Mononuclear cell (primary cell): ENCODE results near the gene FRAS1. TPM values are rescaled to one million over a fixed set of nuclear protein-coding genes. Genes with fewer than 3 reads are reported as not detected.
"Not testable (repeated sequence)": the region's sequence is repeated elsewhere in the genome, so short reads cannot be mapped to it uniquely, and the experiment has no call there.

Experiments
- H3K27me3 ChIP-seq: 2 replicates; pipeline ENCODE4 v1.6.0; 2011; ENCODE audit warnings: low read length, control low read depth; ENCODE audit not compliant: insufficient read depth
- H3K4me1 ChIP-seq: 2 replicates; pipeline ENCODE4 v1.5.1; 2011; ENCODE audit warnings: mild to moderate bottlenecking, low read length, control low read depth; ENCODE audit not compliant: insufficient read depth
- H3K4me3 ChIP-seq: 2 replicates; pipeline ENCODE4 v1.5.1; 2011; ENCODE audit warnings: mild to moderate bottlenecking, low read length, moderate library complexity
- H3K9me3 ChIP-seq: 2 replicates; pipeline ENCODE4 v1.5.1; 2011; ENCODE audit warnings: low read depth, mild to moderate bottlenecking, control low read depth, low read length
- total RNA-seq: library from RNA; depleted of rRNA; stranded (reverse); fragments of >200 nt; gene quantifications from one replicate; pipeline ENCODE4 v1.2.3, GENCODE V29; 2012

FRAS1 gene
- total RNA-seq, 1 donor = under 0.01 TPM

DNA sequence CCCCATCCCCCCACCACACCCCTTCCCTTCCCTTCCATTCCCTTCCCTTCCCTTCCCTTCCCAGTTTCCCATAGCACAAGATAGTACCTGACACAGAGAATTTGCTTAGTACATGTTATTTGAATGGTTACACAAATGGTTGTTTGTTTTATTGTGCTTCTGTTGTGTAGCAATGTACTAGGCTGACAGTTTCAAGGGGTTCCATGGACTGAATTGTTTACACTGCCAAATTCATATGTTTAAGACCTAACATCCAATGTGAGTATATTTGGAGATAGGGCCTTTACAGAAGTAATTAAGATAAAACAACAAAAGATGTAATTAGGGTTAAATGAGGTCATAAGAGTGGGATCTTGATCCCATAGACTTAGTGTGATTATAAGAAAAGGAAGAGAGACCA, 133.5 kb downstream of the FRAS1 start:
- no peaks in the 10 kb centered on the region for H3K4me1 ChIP-seq
- H3K4me3 ChIP-seq = no peak overlapping the region
- H3K9me3 ChIP-seq = no peaks in the 10 kb centered on the region
- no peaks in the 10 kb centered on the region for H3K27me3 ChIP-seq

DNA sequence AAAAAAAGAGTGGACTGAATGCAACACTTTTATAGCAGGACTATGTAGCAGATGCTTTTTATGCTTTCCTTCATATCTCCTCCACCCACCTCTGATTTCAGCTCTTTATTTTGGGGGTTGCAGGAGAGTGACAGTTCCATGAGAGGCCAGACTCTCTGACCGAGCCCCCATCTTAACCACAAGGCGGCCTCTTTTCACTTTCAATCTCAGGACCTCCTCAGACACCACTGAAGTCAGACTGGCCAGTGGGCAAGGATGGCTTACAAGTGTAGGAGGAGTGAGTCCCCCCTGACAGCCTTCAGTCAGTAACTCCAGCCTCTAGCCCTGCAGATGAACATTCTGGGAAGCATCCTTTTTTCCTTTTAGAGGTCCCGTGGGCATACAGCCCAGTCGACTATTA, 140.8 kb downstream of the FRAS1 start:
- Histone ChIP-seq H3K4me1 (no peaks in the 10 kb centered on the region), H3K9me3 (no peaks in the 10 kb centered on the region), H3K27me3 (no peaks in the 10 kb centered on the region), H3K4me3 (no peak overlapping the region)

DNA sequence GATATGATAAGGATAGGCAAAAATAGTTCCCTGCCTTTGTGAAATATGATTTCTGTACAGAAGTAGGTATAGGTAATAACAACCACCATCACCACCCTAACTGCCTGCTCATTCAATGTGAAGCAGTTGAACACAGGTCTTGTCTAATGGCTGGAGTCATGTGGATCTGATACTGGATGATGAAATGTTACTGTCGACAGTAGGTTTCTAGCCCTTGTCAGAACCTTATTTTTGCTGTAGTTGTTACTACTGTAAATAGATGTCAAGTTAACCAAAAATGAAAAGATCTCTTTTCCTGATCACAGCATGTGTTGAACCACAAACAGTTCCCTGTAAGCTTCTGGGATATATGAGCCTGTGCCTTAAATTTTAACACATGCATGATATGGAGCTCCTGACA, 142.9 kb downstream of the FRAS1 start:
- H3K4me3 ChIP-seq = no peak overlapping the region
- no peaks in the 10 kb centered on the region for H3K27me3 ChIP-seq
- H3K4me1 ChIP-seq = no peaks in the 10 kb centered on the region
- no peaks in the 10 kb centered on the region for H3K9me3 ChIP-seq

DNA sequence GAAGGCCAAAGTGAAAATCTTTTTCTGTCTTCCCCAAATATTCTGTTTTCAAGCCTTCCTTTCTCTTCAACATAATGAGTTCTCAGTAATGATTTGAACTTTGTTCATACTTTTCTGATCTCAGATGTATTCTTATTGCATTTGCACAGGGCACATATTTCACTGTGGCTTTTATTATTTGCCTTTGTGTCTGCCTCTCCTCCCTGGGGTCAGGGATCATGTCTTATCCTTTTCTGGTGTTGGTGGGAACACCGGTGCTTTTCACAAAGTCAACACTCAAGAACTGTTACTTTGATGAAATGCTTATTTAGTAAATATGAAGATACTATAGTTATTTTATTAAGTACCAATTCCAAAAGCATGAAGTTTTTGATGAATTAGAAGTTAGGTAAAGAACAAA, 143.8 kb downstream of the FRAS1 start:
- Histone ChIP-seq H3K9me3 (no peaks in the 10 kb centered on the region), H3K4me1 (no peaks in the 10 kb centered on the region), H3K4me3 (no peak overlapping the region), H3K27me3 (no peaks in the 10 kb centered on the region)

DNA sequence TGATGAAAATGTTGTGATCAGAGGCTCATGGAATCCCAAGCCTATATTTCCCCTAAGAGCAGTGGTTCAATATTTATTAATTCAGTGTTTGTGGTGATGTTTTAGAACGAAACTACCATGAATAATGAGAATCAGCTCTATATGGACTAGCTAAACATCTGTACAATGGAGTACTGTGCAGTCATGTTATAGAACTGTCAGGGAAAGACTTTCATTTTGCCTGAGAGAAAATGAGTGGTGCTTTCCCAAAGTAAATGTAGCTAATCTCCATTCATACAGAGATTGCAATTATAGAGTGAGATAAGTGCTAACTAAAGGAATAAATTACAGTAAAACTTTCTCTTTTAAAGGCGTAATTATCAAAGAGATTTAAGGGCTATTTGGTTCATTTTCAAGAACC, 147.1 kb downstream of the FRAS1 start:
- Histone ChIP-seq H3K4me1 (no peaks in the 10 kb centered on the region), H3K4me3 (no peak overlapping the region), H3K27me3 (no peaks in the 10 kb centered on the region), H3K9me3 (no peaks in the 10 kb centered on the region)

DNA sequence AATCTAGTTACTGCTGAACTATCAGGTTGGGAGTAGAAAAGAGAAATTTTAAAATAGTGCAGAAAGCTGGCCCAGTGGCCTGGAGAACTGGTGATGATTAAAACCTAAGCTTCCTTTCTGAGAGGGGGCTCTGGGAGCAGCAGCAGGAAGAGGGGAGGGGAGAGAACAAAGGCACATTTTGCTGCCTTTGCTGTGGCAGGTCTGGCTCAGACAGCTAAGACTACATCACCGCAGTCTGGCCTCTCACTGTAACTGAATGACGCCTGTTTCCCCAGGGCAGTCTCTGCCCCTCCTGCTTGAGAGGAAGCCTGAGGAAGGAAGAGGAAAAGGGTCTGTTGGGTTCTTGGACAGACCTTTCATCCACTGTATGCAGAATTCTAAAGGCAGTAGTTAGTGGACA, 148.5 kb downstream of the FRAS1 start:
- Histone ChIP-seq H3K4me1 (no peaks in the 10 kb centered on the region), H3K27me3 (no peaks in the 10 kb centered on the region), H3K9me3 (no peaks in the 10 kb centered on the region), H3K4me3 (no peak overlapping the region)

GRCh38 chr4:78207541-78207940, 150.4 kb downstream of the FRAS1 start:
- no peaks in the 10 kb centered on the region for H3K4me1 ChIP-seq
- H3K27me3 ChIP-seq = no peaks in the 10 kb centered on the region
- no peak overlapping the region for H3K4me3 ChIP-seq
- no peaks in the 10 kb centered on the region for H3K9me3 ChIP-seq

GRCh38 chr4:78207951-78208350, 150.8 kb downstream of the FRAS1 start:
- Histone ChIP-seq H3K27me3 (no peaks in the 10 kb centered on the region), H3K4me3 (no peak overlapping the region), H3K4me1 (no peaks in the 10 kb centered on the region), H3K9me3 (no peaks in the 10 kb centered on the region)

- H3K4me1 ChIP-seq, H3K27me3 ChIP-seq, H3K4me3 ChIP-seq, H3K9me3 ChIP-seq: not testable (repeated sequence)
These were observed 151.8 kb downstream of the FRAS1 start for GRCh38 chr4:78208896-78209295.

DNA sequence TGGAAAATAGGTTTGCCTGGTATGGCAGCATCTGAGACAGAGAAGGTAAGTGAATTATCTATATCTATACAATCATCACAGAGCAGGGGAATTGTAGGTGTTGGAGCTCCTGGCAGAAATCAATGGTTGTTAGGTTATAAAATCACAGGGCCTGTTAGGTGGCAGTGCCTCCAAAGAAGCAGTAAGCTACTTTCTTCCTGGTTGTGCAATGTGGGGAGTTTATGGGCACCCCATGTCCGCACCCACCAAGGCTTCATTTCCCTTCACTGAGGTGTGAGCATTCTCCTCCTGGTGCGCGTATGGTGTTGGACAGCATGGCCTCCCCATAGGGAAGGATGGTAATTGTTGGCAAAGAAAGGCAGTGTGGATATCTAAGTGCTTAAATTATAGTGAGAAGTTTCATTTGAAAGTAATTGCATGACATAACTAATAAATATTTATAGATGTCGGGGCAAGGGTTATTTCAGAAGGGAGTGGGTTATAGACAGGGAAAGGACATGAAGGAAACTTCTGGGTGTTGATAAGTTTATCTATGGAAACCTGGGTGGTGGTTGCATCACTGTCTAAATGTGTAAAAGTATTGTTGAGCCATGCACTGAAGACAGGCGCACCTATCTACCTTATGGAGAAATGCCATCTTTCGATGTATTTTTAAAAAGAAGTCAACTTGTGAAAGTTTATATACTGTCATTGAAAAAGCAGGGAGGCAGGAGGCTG, 153.7 kb downstream of the FRAS1 start:
- Histone ChIP-seq H3K9me3 (no peaks in the 10 kb centered on the region), H3K4me1 (no peaks in the 10 kb centered on the region), H3K4me3 (no peak overlapping the region), H3K27me3 (no peaks in the 10 kb centered on the region)

DNA sequence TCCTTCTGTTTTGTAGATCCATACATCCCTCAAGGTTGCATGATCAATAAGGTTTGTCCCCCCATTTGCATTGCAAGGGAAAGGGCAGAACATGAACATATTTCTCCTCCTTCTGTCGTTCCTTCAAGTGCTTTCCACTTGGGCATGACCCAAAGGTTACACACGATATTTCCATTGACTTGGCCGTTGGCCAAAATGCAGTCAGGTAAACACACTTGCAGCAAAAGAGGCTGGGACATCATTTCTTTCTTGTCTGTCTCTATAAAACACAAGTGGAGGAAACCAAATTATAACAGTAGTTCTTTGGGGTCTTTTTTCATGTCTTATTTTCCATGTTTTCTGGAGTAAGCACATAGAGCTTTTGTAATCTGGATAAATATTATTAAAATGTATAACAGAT, 156.1 kb downstream of the FRAS1 start:
- H3K9me3 ChIP-seq = no peaks in the 10 kb centered on the region
- no peak overlapping the region for H3K4me3 ChIP-seq
- no peaks in the 10 kb centered on the region for H3K4me1 ChIP-seq
- H3K27me3 ChIP-seq = no peaks in the 10 kb centered on the region

DNA sequence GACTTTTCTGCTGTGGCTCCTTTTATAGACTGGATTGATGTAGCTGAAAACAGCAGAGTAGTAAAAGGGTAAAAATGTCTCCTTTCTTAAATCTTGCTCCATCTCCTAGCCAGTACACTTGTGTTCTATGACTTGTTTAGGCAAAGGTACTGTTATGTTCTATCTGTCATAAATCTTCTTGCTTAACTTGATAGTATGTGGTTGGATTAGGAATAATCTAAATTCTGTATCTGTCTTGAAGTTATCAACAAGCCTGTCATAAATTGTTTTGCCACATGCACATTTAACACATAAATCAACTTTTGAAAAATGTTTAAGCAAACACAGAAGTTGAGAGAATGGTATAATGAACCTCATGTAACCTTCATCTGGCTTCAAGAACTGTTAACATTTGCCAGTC, 157.0 kb downstream of the FRAS1 start:
- Histone ChIP-seq H3K4me1 (no peaks in the 10 kb centered on the region), H3K27me3 (no peaks in the 10 kb centered on the region), H3K4me3 (no peak overlapping the region), H3K9me3 (no peaks in the 10 kb centered on the region)

GRCh38 chr4:78217557-78217956, 160.4 kb downstream of the FRAS1 start:
- Histone ChIP-seq H3K4me3 (no peak overlapping the region), H3K9me3 (no peaks in the 10 kb centered on the region), H3K4me1 (no peaks in the 10 kb centered on the region), H3K27me3 (no peaks in the 10 kb centered on the region)

GRCh38 chr4:78218260-78218659, 161.1 kb downstream of the FRAS1 start:
- Histone ChIP-seq H3K4me1 (no peaks in the 10 kb centered on the region), H3K4me3 (no peak overlapping the region), H3K27me3 (no peaks in the 10 kb centered on the region), H3K9me3 (no peaks in the 10 kb centered on the region)

GRCh38 chr4:78219825-78220224, 162.7 kb downstream of the FRAS1 start:
- no peaks in the 10 kb centered on the region for H3K4me1 ChIP-seq
- H3K4me3 ChIP-seq = no peak overlapping the region
- no peaks in the 10 kb centered on the region for H3K9me3 ChIP-seq
- no peaks in the 10 kb centered on the region for H3K27me3 ChIP-seq

GRCh38 chr4:78220283-78220682, 163.2 kb downstream of the FRAS1 start:
- Histone ChIP-seq H3K9me3 (no peaks in the 10 kb centered on the region), H3K4me1 (no peaks in the 10 kb centered on the region), H3K27me3 (no peaks in the 10 kb centered on the region), H3K4me3 (no peak overlapping the region)
